Ovary (tissue), 9 donors: ENCODE measurements around the gene NID2. TPM values are rescaled to one million over a fixed set of nuclear protein-coding genes. Genes with fewer than 3 reads are reported as not detected.

ENCODE experiments used
- DNase-seq, 5 donors: peaks; one replicate each; pipeline ENCODE4 v3.0.0-alpha.2; 2019 to 2020
- H3K27ac ChIP-seq, 2 donors: fragments of 200-600 bp; one replicate each; pipeline versions ENCODE4 v1.5.1 to v1.8.0; 2019 to 2022
- H3K27me3 ChIP-seq: fragments of 200-600 bp; one replicate; pipeline ENCODE4 v1.8.0; 2022
- H3K36me3 ChIP-seq: fragments of 200-600 bp; sonication (generic); one replicate; pipeline ENCODE4 v1.5.1; 2019
- H3K4me1 ChIP-seq: one replicate; pipeline ENCODE4 v1.8.1; 2013; ENCODE audit warnings: mild to moderate bottlenecking, moderate library complexity; ENCODE audit not compliant: insufficient read depth
- H3K4me3 ChIP-seq: fragments of 200-600 bp; sonication (generic); one replicate; pipeline ENCODE4 v1.5.1; 2017
- H3K9me3 ChIP-seq, 2 donors: fragments of 200-600 bp in 1 of 2; sonication (generic) in 1 of 2; one replicate each; pipeline versions ENCODE4 v1.5.1 to v1.8.1; 2013 to 2019; ENCODE audit warnings: mild to moderate bottlenecking in 1 of 2, moderate library complexity in 1 of 2
- CTCF ChIP-seq, 3 donors: fragments of 450-650 bp in 2 of 3; fragments of 200-600 bp in 1 of 3; IDR thresholded peaks; one replicate each; pipeline versions ENCODE4 v1.5.1 to v1.8.0; 2016 to 2022; ENCODE audit warnings: antibody characterized with exemption in 3 of 3, mild to moderate bottlenecking in 1 of 3
- EP300 ChIP-seq: sonication (generic); formaldehyde crosslinking; IDR thresholded peaks from one replicate; pipeline ENCODE4 v1.6.1; 2017; ENCODE audit warnings: antibody characterized with exemption
- POLR2A ChIP-seq: fragments of 450-650 bp; IDR thresholded peaks from one replicate; pipeline ENCODE4 v1.6.1; 2017; ENCODE audit warnings: antibody characterized with exemption, mild to moderate bottlenecking, moderate library complexity
- WGBS, 3 donors: extraction: QIAGEN DNeasy Blood & Tissue Kit in 1 of 3; methylation state at CpG; one replicate each; pipeline versions ENCODE4 v1.1.5 to v1.1.7; 2013 to 2017; 5-methylcytosine and 5-hydroxymethylcytosine counted together
- intact Hi-C, 4 donors: fragments of 100-400 bp; cut with DNase I; formaldehyde crosslinking; loops; one replicate each; pipeline versions ENCODE4 v1.11.0 to v1.15.1; 2022 to 2023
- polyA plus RNA-seq, 2 donors: library from polyadenylated mRNA; stranded (reverse); fragments of 200-250 nt in 1 of 2; fragments of 350-450 nt in 1 of 2; fragmentation: Illumina TruSeq in 1 of 2; extraction: RNeasy Lipid Tissue Mini Kit (QIAGEN cat#74804) in 1 of 2; gene quantifications; one replicate each; pipeline ENCODE4 v1.2.3, GENCODE V29; 2013 to 2014
- total RNA-seq, 7 donors: library from RNA; depleted of rRNA in 2 of 7; stranded (reverse); fragments of >200 nt in 2 of 7; fragmentation: NEBNext Ultra II Directional in 3 of 7; extraction: Animal tissue kit (Norgen Biotek cat#: 25700) in 3 of 7; gene quantifications; one replicate each; pipeline versions ENCODE4 v1.1.0 to v1.2.4, GENCODE V29; 2016 to 2023
- donor health status: DM: no; HTN: no; CAD: no; lungs with moderate emphysema.
- donor health status: DM: no; HTN: no; CAD: no.
- donor health status: Bipolar disorder and iron deficiency.
- donor health status: DM: yes; HTN: yes; CAD: no.
- donor health status: DM: no; HTN: no; CAD: no.
- donor health status: DM: yes; HTN: yes; CAD: no.

NID2 gene
- total and polyA plus RNA-seq, 9 donors: 31.5 to 83.8 (median 47.2) TPM

GRCh38 chr14:52059649-52060048, 9.2 kb downstream of the NID2 start:
- no peaks in the 10 kb centered on the region for H3K9me3 ChIP-seq
- H3K27ac ChIP-seq: peak overlapping the region in 1 of 2 donors; percentile 61
- no peak overlapping the region for H3K4me3 ChIP-seq
- no peak for TF ChIP-seq CTCF (IDR thresholded peaks at IDR 0.05)
- TF ChIP-seq POLR2A: no peak
- no peak for TF ChIP-seq EP300
- no peaks in the 10 kb centered on the region for H3K27me3 ChIP-seq
- H3K36me3 ChIP-seq: no peaks in the 10 kb centered on the region
- DNase-seq: no peak
- peaks cover 27% of the 10 kb centered on the region for H3K4me1 ChIP-seq
- intact Hi-C loops: no loop called here

GRCh38 chr14:52058341-52058740, 10.5 kb downstream of the NID2 start:
- Histone ChIP-seq H3K27ac (peak overlapping the region in 1 of 2 donors; percentile 65), H3K36me3 (no peaks in the 10 kb centered on the region), H3K27me3 (no peaks in the 10 kb centered on the region), H3K4me3 (no peak overlapping the region), H3K4me1 (peaks cover 30% of the 10 kb centered on the region), H3K9me3 (no peaks in the 10 kb centered on the region)
- WGBS, 3 donors: 22 to 37% (median 32%) methylated on average over 3 of the region's 3 CpGs
- intact Hi-C loops: no loop called here
- no peak for DNase-seq
- TF ChIP-seq POLR2A (no peak), EP300 (no peak), CTCF (IDR thresholded peaks at IDR 0.05) (no peak)

- WGBS, 3 donors: 12 to 29% (median 15%) methylated on average over 2 of the region's 2 CpGs
- peak overlapping the region in 1 of 2 donors; percentile 40 for H3K27ac ChIP-seq
- intact Hi-C loops: no loop called here
- no peaks in the 10 kb centered on the region for H3K27me3 ChIP-seq
- no peak for DNase-seq
- peaks cover 32% of the 10 kb centered on the region for H3K4me1 ChIP-seq
- no peaks in the 10 kb centered on the region for H3K36me3 ChIP-seq
- H3K4me3 ChIP-seq: no peak overlapping the region
- H3K9me3 ChIP-seq: no peaks in the 10 kb centered on the region
- TF ChIP-seq CTCF (IDR thresholded peaks at IDR 0.05) (no peak), EP300 (no peak), POLR2A (no peak)
These were observed 13.7 kb downstream of the NID2 start for GRCh38 chr14:52055167-52055566.

- DNase-seq: no peak
- 0 to 39% (median 35%) methylated on average over 1 of the region's 1 CpG for WGBS, 3 donors
- H3K9me3 ChIP-seq: no peaks in the 10 kb centered on the region
- no peak for TF ChIP-seq POLR2A
- TF ChIP-seq EP300: no peak
- TF ChIP-seq CTCF (IDR thresholded peaks at IDR 0.05): no peak
- H3K27me3 ChIP-seq: no peaks in the 10 kb centered on the region
- peaks cover 32% of the 10 kb centered on the region for H3K4me1 ChIP-seq
- H3K4me3 ChIP-seq: no peak overlapping the region
- no peaks in the 10 kb centered on the region for H3K36me3 ChIP-seq
- intact Hi-C loops: no loop called here
- H3K27ac ChIP-seq: no peak overlapping the region
These were observed 14.2 kb downstream of the NID2 start for GRCh38 chr14:52054678-52055077.

GRCh38 chr14:52053044-52053443, 15.8 kb downstream of the NID2 start:
- 15 to 22% (median 20%) methylated on average over 5 of the region's 5 CpGs for whole genome bisulfite sequencing, 3 donors
- H3K27me3 ChIP-seq: no peaks in the 10 kb centered on the region
- intact Hi-C loops: no loop called here
- H3K4me1 ChIP-seq: peaks cover 34% of the 10 kb centered on the region
- no peak overlapping the region for H3K4me3 ChIP-seq
- no peaks in the 10 kb centered on the region for H3K9me3 ChIP-seq
- no peaks in the 10 kb centered on the region for H3K36me3 ChIP-seq
- DNase-seq: no peak
- H3K27ac ChIP-seq: peak overlapping the region; percentile 53 to 67
- no peak for TF ChIP-seq EP300
- TF ChIP-seq CTCF (IDR thresholded peaks at IDR 0.05): no peak
- TF ChIP-seq POLR2A: no peak
